SK-N-SH treated with all-trans-retinoic acid at 6 μM for 48 hours (cell line): ENCODE measurements around the gene MCM5.

Source experiments
- ATAC-seq: fragments of 200-7000 bp; cut with Tn5 transposase; 3 replicates; pipeline ENCODE4 v1.9.1; 2020; ENCODE audit warnings: mild to moderate bottlenecking, moderate library complexity
- ARNTL ChIP-seq: fragments of 450-650 bp; formaldehyde crosslinking; IDR thresholded peaks from 2 replicates; pipeline ENCODE4 v1.5.0; 2020; ENCODE audit warnings: low read depth, mild to moderate bottlenecking, moderate library complexity, borderline replicate concordance
- CREB5 ChIP-seq: fragments of 250-450 bp; sonication (Bioruptor Pico); IDR thresholded peaks from 2 replicates; pipeline ENCODE4 v1.5.1; 2020; ENCODE audit warnings: low read depth, mild to moderate bottlenecking, moderate library complexity
- CSDC2 ChIP-seq: fragments of 250-450 bp; sonication (Bioruptor Pico); IDR thresholded peaks from 2 replicates; pipeline ENCODE4 v1.5.0; 2020; ENCODE audit warnings: mild to moderate bottlenecking, moderate library complexity
- ESRRG ChIP-seq: fragments of 250-450 bp; sonication (Bioruptor Pico); IDR thresholded peaks from 2 replicates; pipeline ENCODE4 v1.6.1; 2021; ENCODE audit warnings: mild to moderate bottlenecking
- ISL1 ChIP-seq: fragments of 250-450 bp; sonication (Bioruptor Pico); IDR thresholded peaks from 2 replicates; pipeline ENCODE4 v2.1.2; 2022; ENCODE audit warnings: mild to moderate bottlenecking, moderate library complexity
- OSR1 ChIP-seq: fragments of 250-450 bp; sonication (Bioruptor Pico); IDR thresholded peaks from 2 replicates; pipeline ENCODE4 v1.8.0; 2022; ENCODE audit warnings: moderate library complexity, mild to moderate bottlenecking, inconsistent platforms
- PATZ1 ChIP-seq: fragments of 250-450 bp; sonication (Bioruptor Pico); IDR thresholded peaks from 2 replicates; pipeline ENCODE4 v1.8.0; 2020; ENCODE audit warnings: mild to moderate bottlenecking, moderate library complexity, borderline replicate concordance
- PPARA ChIP-seq: fragments of 250-450 bp; sonication (Bioruptor Pico); IDR thresholded peaks from 2 replicates; pipeline ENCODE4 v1.5.0; 2020; ENCODE audit warnings: mild to moderate bottlenecking, borderline replicate concordance
- TOX ChIP-seq: fragments of 250-450 bp; sonication (Bioruptor Pico); IDR thresholded peaks from 2 replicates; pipeline ENCODE4 v1.8.0; 2021; ENCODE audit warnings: mild to moderate bottlenecking, moderate library complexity, borderline replicate concordance
- ZC3H10 ChIP-seq: fragments of 250-450 bp; sonication (Bioruptor Pico); IDR thresholded peaks from 2 replicates; pipeline ENCODE4 v1.5.1; 2021; ENCODE audit warnings: mild to moderate bottlenecking, moderate library complexity
- ZFP3 ChIP-seq: fragments of 250-450 bp; sonication (Bioruptor Pico); IDR thresholded peaks from 2 replicates; pipeline ENCODE4 v1.5.0; 2020; ENCODE audit warnings: mild to moderate bottlenecking, moderate library complexity
- ZFP30 ChIP-seq: fragments of 450-650 bp; formaldehyde crosslinking; IDR thresholded peaks from 2 replicates; pipeline ENCODE4 v1.5.0; 2022; ENCODE audit warnings: mild to moderate bottlenecking, moderate library complexity
- ZNF565 ChIP-seq: fragments of 450-650 bp; formaldehyde crosslinking; conservative IDR thresholded peaks from 2 replicates; pipeline ENCODE4 v1.5.0; 2020; ENCODE audit warnings: low read depth, mild to moderate bottlenecking, moderate library complexity
- ZNF70 ChIP-seq: fragments of 450-650 bp; formaldehyde crosslinking; IDR thresholded peaks from 2 replicates; pipeline ENCODE4 v1.5.0; 2020; ENCODE audit warnings: mild to moderate bottlenecking, moderate library complexity
- ZNF8 ChIP-seq: fragments of 450-650 bp; formaldehyde crosslinking; IDR thresholded peaks from 2 replicates; pipeline ENCODE4 v1.5.0; 2020; ENCODE audit warnings: mild to moderate bottlenecking, moderate library complexity
- TF ChIP-seq, protein P1 (sequence below): fragments of 250-450 bp; sonication (Bioruptor Pico); IDR thresholded peaks from 2 replicates; pipeline ENCODE4 v1.5.0; 2020; ENCODE audit warnings: mild to moderate bottlenecking, moderate library complexity
- TF ChIP-seq, protein P2 (sequence below): fragments of 250-450 bp; sonication (Bioruptor Pico); IDR thresholded peaks from 2 replicates; pipeline ENCODE4 v1.5.1; 2021; ENCODE audit warnings: mild to moderate bottlenecking, moderate library complexity

Gene MCM5

GRCh38 chr22:35462498-35463230, 62.7 kb downstream of the MCM5 start (continued):
- TF ChIP-seq, protein P1, sequence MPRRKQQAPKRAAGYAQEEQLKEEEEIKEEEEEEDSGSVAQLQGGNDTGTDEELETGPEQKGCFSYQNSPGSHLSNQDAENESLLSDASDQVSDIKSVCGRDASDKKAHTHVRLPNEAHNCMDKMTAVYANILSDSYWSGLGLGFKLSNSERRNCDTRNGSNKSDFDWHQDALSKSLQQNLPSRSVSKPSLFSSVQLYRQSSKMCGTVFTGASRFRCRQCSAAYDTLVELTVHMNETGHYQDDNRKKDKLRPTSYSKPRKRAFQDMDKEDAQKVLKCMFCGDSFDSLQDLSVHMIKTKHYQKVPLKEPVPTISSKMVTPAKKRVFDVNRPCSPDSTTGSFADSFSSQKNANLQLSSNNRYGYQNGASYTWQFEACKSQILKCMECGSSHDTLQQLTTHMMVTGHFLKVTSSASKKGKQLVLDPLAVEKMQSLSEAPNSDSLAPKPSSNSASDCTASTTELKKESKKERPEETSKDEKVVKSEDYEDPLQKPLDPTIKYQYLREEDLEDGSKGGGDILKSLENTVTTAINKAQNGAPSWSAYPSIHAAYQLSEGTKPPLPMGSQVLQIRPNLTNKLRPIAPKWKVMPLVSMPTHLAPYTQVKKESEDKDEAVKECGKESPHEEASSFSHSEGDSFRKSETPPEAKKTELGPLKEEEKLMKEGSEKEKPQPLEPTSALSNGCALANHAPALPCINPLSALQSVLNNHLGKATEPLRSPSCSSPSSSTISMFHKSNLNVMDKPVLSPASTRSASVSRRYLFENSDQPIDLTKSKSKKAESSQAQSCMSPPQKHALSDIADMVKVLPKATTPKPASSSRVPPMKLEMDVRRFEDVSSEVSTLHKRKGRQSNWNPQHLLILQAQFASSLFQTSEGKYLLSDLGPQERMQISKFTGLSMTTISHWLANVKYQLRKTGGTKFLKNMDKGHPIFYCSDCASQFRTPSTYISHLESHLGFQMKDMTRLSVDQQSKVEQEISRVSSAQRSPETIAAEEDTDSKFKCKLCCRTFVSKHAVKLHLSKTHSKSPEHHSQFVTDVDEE, result no peak

GRCh38 chr22:35463231-35463933, 63.4 kb downstream of the MCM5 start:
- ATAC-seq, result no peak
- TF ChIP-seq ARNTL, result no peak
- TF ChIP-seq CREB5 (CRISPR knock-in tag), result no peak
- no peak for TF ChIP-seq ZNF70
- no peak for TF ChIP-seq ZNF565
- no peak for TF ChIP-seq ZFP30 (CRISPR knock-in tag)
- TF ChIP-seq PPARA (CRISPR knock-in tag), result no peak
- no peak for TF ChIP-seq OSR1 (CRISPR knock-in tag)
- no peak for TF ChIP-seq ZNF8 (CRISPR knock-in tag)
- TF ChIP-seq CSDC2 (CRISPR knock-in tag), result no peak

DNA sequence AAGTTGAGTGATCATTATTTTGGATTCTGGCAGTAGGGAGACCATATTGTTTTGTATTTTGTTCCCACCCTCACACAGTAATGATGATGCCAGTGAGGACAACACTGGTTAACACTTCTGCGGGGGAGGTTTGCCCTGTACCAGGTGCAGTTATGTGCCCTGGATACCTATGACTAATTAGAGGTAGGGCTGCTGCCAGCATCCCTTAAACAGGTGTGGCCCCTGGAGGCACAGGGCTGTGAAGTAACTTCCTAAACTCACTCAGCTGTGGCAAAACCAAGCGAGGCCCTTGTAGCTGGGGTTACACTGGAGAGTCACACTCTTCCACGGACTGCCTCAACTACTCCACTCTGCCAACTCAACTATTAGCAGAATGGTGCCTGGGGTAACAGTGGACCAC, 64.5 kb downstream of the MCM5 start:
- TF ChIP-seq PPARA (CRISPR knock-in tag) (no peak), ZNF70 (no peak), TOX (CRISPR knock-in tag) (no peak), ZNF8 (CRISPR knock-in tag) (no peak), ZC3H10 (CRISPR knock-in tag) (no peak), PATZ1 (CRISPR knock-in tag) (no peak)
- TF ChIP-seq, protein P2, sequence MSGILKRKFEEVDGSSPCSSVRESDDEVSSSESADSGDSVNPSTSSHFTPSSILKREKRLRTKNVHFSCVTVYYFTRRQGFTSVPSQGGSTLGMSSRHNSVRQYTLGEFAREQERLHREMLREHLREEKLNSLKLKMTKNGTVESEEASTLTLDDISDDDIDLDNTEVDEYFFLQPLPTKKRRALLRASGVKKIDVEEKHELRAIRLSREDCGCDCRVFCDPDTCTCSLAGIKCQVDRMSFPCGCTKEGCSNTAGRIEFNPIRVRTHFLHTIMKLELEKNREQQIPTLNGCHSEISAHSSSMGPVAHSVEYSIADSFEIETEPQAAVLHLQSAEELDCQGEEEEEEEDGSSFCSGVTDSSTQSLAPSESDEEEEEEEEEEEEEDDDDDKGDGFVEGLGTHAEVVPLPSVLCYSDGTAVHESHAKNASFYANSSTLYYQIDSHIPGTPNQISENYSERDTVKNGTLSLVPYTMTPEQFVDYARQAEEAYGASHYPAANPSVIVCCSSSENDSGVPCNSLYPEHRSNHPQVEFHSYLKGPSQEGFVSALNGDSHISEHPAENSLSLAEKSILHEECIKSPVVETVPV, result no peak
- no peak for ATAC-seq

- no peak for TF ChIP-seq ZNF70
- no peak for TF ChIP-seq ISL1 (CRISPR knock-in tag)
- ATAC-seq, result no peak
Observed at GRCh38 chr22:35465109-35465701, 65.3 kb downstream of the MCM5 start.

- ATAC-seq, result peak; percentile 89
- peak; percentile 55; the same call in 1 of the 2 replicates for TF ChIP-seq CSDC2 (CRISPR knock-in tag)
- no peak for TF ChIP-seq ESRRG
- 0 out of 2 replicates have a peak, but pooled peaks have one; percentile 27 for TF ChIP-seq ZFP3
Observed at GRCh38 chr22:35467681-35468434, 67.9 kb downstream of the MCM5 start.
